Prostate gland (tissue), 2 donors: ENCODE measurements around the gene DCAF11.

Experiments used
- POLR2A ChIP-seq: fragments of 450-650 bp; IDR thresholded peaks from one replicate; pipeline ENCODE4 v1.6.1; 2016; ENCODE audit warnings: antibody characterized with exemption, mild to moderate bottlenecking
- POLR2AphosphoS5 ChIP-seq: sonication (generic); formaldehyde crosslinking; IDR thresholded peaks from one replicate; pipeline ENCODE4 v1.6.1; 2017; ENCODE audit warnings: antibody characterized with exemption
- TF ChIP-seq, protein P1 (sequence below), 4 experiments: fragments of 200-600 bp in 2 of 4; fragments of 450-650 bp in 2 of 4; sonication (generic) in 2 of 4; IDR thresholded peaks; 1 replicate in 3 of 4; 2 replicates in 1 of 4; pipeline ENCODE4 v1.5.1; 2016 to 2019; ENCODE audit warnings: antibody characterized with exemption in 4 of 4, mild to moderate bottlenecking in 2 of 4, moderate library complexity in 2 of 4

DNA sequence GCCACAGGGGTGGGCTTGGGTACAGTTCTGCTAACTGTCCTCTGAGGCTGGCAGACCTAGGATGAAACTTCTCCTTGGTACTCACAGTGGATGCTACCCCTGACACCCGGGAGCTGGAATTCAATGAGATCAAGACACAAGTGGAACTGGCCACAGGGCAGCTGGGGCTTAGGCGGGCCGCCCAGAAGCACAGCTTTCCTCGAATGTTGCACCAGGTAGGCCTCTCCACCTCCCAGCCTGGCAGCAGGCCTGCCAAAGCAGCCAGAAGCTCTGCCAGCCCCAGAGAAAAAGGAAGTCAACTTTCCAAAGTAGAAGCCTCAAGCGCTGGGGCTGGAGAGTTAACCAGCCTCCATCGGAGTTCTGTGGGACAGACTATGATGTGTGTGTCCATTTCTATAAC is 2.6 kb downstream of the DCAF11 start:
- TF ChIP-seq, protein P1, sequence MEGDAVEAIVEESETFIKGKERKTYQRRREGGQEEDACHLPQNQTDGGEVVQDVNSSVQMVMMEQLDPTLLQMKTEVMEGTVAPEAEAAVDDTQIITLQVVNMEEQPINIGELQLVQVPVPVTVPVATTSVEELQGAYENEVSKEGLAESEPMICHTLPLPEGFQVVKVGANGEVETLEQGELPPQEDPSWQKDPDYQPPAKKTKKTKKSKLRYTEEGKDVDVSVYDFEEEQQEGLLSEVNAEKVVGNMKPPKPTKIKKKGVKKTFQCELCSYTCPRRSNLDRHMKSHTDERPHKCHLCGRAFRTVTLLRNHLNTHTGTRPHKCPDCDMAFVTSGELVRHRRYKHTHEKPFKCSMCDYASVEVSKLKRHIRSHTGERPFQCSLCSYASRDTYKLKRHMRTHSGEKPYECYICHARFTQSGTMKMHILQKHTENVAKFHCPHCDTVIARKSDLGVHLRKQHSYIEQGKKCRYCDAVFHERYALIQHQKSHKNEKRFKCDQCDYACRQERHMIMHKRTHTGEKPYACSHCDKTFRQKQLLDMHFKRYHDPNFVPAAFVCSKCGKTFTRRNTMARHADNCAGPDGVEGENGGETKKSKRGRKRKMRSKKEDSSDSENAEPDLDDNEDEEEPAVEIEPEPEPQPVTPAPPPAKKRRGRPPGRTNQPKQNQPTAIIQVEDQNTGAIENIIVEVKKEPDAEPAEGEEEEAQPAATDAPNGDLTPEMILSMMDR (IDR thresholded peaks at IDR 0.05) = no peak
- no peak for TF ChIP-seq POLR2AphosphoS5
- no peak for TF ChIP-seq POLR2A
